H1 (cell line): ENCODE measurements around the gene ADCY2. TPM values are rescaled to one million over a fixed set of nuclear protein-coding genes. Genes with fewer than 3 reads are reported as not detected.

Source experiments
- CTCF ChIA-PET: fragments of 300-600 bp; sonication (Branson Sonifier 250); formaldehyde crosslinking; loops from one replicate; lab custom pipeline; 2021; ENCODE audit not compliant: partially characterized antibody; lab: Charles Lee
- POLR2A ChIA-PET: fragments of 300-600 bp; sonication (Branson Sonifier 250); formaldehyde crosslinking; loops from one replicate; lab custom pipeline; 2021; ENCODE audit warnings: inconsistent platforms; ENCODE audit not compliant: partially characterized antibody; lab: Charles Lee
- DNase-seq, 2 experiments: peaks; one replicate each; pipeline versions ENCODE4 v3.0.0 to v3.0.0-alpha.2; 2010 to 2022; ENCODE audit warnings: low spot score in 2 of 2, low read depth in 1 of 2, mixed read lengths in 1 of 2
- FAIRE-seq: peaks from 2 replicates; lab custom pipeline; 2011; peaks lifted over from hg19 to GRCh38; lab: Jason Lieb, UNC
- H2AFZ ChIP-seq: 2 replicates; pipeline ENCODE4 v1.8.1; 2012; ENCODE audit warnings: low read length, inconsistent platforms
- H2AK5ac ChIP-seq: 2 replicates; pipeline ENCODE4 v1.6.1; 2013; ENCODE audit warnings: low read depth, low read length
- H2BK120ac ChIP-seq: replicated peaks from 2 replicates; pipeline ENCODE3; 2013; ENCODE audit warnings: low read depth, low read length, inconsistent platforms
- H2BK12ac ChIP-seq: 2 replicates; pipeline ENCODE4 v1.6.1; 2013; ENCODE audit warnings: low read depth, low read length
- H2BK15ac ChIP-seq: 2 replicates; pipeline ENCODE4 v1.6.1; 2013; ENCODE audit warnings: low read length
- H2BK20ac ChIP-seq: 2 replicates; pipeline ENCODE4 v1.6.1; 2013; ENCODE audit warnings: low read length
- H2BK5ac ChIP-seq: 2 replicates; pipeline ENCODE4 v1.6.1; 2013; ENCODE audit warnings: low read depth, low read length
- H3K14ac ChIP-seq: 2 replicates; pipeline ENCODE4 v1.6.1; 2013; ENCODE audit warnings: inconsistent platforms; ENCODE audit not compliant: insufficient read length
- H3K18ac ChIP-seq: 2 replicates; pipeline ENCODE4 v1.6.1; 2013; ENCODE audit warnings: low read length; ENCODE audit errors: extremely low read depth
- H3K23ac ChIP-seq: 2 replicates; pipeline ENCODE4 v1.6.1; 2013; ENCODE audit warnings: inconsistent platforms; ENCODE audit not compliant: insufficient read length
- H3K23me2 ChIP-seq: 2 replicates; pipeline ENCODE4 v1.6.1; 2013; ENCODE audit warnings: low read depth, low read length
- H3K27ac ChIP-seq: 2 replicates; pipeline ENCODE4 v1.6.1; 2011; ENCODE audit warnings: low read depth, low read length, inconsistent platforms
- H3K27me3 ChIP-seq, 4 experiments: replicated peaks in 1 of 4; 1 replicate in 1 of 4; 2 replicates in 3 of 4; pipeline versions ENCODE4 v1.6.1 to v1.8.1; 2011 to 2013; ENCODE audit warnings: low read length in 3 of 4, mild to moderate bottlenecking in 3 of 4, inconsistent platforms in 2 of 4, mixed read lengths in 2 of 4, moderate library complexity in 1 of 4; ENCODE audit not compliant: control insufficient read depth in 3 of 4, insufficient read depth in 3 of 4; ENCODE audit errors: extremely low read depth in 1 of 4
- H3K36me3 ChIP-seq, 4 experiments: 2 replicates each; pipeline versions ENCODE4 v1.6.1 to v1.8.1; 2011 to 2013; ENCODE audit warnings: mild to moderate bottlenecking in 4 of 4, low read length in 3 of 4, moderate library complexity in 2 of 4, control low read depth in 1 of 4, inconsistent platforms in 1 of 4; ENCODE audit not compliant: insufficient read depth in 4 of 4, control insufficient read depth in 2 of 4
- H3K4ac ChIP-seq: replicated peaks from 2 replicates; pipeline ENCODE3; 2013; ENCODE audit warnings: low read length, low read depth, mixed read lengths, inconsistent platforms; ENCODE audit not compliant: insufficient read length
- H3K4me1 ChIP-seq, 4 experiments: replicated peaks in 1 of 4; 1 replicate in 1 of 4; 2 replicates in 3 of 4; pipeline versions ENCODE4 v1.6.1 to v1.8.1; 2011 to 2013; ENCODE audit warnings: low read length in 3 of 4, inconsistent platforms in 2 of 4, mixed read lengths in 1 of 4; ENCODE audit not compliant: insufficient read depth in 4 of 4, control insufficient read depth in 3 of 4
- H3K4me2 ChIP-seq, 2 experiments: 2 replicates each; pipeline versions ENCODE4 v1.6.1 to v1.8.1; 2011 to 2013; ENCODE audit warnings: low read depth in 2 of 2, low read length in 2 of 2, control low read depth in 1 of 2, inconsistent platforms in 1 of 2, mild to moderate bottlenecking in 1 of 2; ENCODE audit not compliant: insufficient read depth in 1 of 2
- H3K4me3 ChIP-seq, 4 experiments: fragments of 200-600, 300-600 bp in 1 of 4; sonication (generic), shearing (Covaris generic), sonication (Bioruptor Twin) in 1 of 4; 2 replicates each; pipeline versions ENCODE4 v1.5.1 to v1.8.1; 2011 to 2016; ENCODE audit warnings: low read length in 4 of 4, low read depth in 3 of 4, control low read depth in 2 of 4, inconsistent platforms in 2 of 4, mild to moderate bottlenecking in 2 of 4, mixed read lengths in 1 of 4, moderate library complexity in 1 of 4; ENCODE audit not compliant: insufficient read depth in 2 of 4; ENCODE audit errors: extremely low read depth in 1 of 4
- H3K56ac ChIP-seq: replicated peaks from 2 replicates; pipeline ENCODE3; 2013; ENCODE audit warnings: low read depth, mild to moderate bottlenecking, mixed read lengths, low read length, inconsistent platforms; ENCODE audit not compliant: insufficient read length
- H3K79me1 ChIP-seq: 2 replicates; pipeline ENCODE4 v1.6.1; 2013; ENCODE audit warnings: low read depth, low read length, control low read depth
- H3K79me2 ChIP-seq, 2 experiments: 2 replicates each; pipeline versions ENCODE4 v1.6.1 to v1.8.1; 2012 to 2013; ENCODE audit warnings: low read length in 2 of 2, mild to moderate bottlenecking in 2 of 2, inconsistent platforms in 1 of 2; ENCODE audit not compliant: insufficient read depth in 2 of 2, control insufficient read depth in 1 of 2
- H3K9ac ChIP-seq, 4 experiments: replicated peaks in 1 of 4; 1 replicate in 1 of 4; 2 replicates in 3 of 4; pipeline versions ENCODE4 v1.6.1 to v1.8.1; 2011 to 2013; ENCODE audit warnings: low read depth in 3 of 4, low read length in 3 of 4, control low read depth in 2 of 4, mild to moderate bottlenecking in 2 of 4, moderate library complexity in 2 of 4, inconsistent platforms in 1 of 4; ENCODE audit errors: extremely low read depth in 1 of 4
- H3K9me3 ChIP-seq, 2 experiments: 2 replicates each; pipeline versions ENCODE4 v1.6.1 to v1.8.1; 2012 to 2013; ENCODE audit warnings: mild to moderate bottlenecking in 2 of 2, moderate library complexity in 2 of 2, control low read depth in 1 of 2, inconsistent platforms in 1 of 2, low read depth in 1 of 2, low read length in 1 of 2, mixed read lengths in 1 of 2; ENCODE audit not compliant: insufficient read depth in 2 of 2
- H4K20me1 ChIP-seq, 2 experiments: replicated peaks in 1 of 2; 2 replicates each; pipeline versions ENCODE3 to v1.8.1; 2011 to 2013; ENCODE audit warnings: inconsistent platforms in 2 of 2, low read length in 2 of 2, mild to moderate bottlenecking in 1 of 2; ENCODE audit not compliant: insufficient read depth in 2 of 2, control insufficient read depth in 1 of 2
- H4K5ac ChIP-seq: 2 replicates; pipeline ENCODE4 v1.6.1; 2013; ENCODE audit warnings: low read length, low read depth, mixed read lengths, inconsistent platforms; ENCODE audit not compliant: insufficient read length
- H4K8ac ChIP-seq: 2 replicates; pipeline ENCODE4 v1.8.0; 2013; ENCODE audit warnings: mild to moderate bottlenecking, moderate library complexity, low read length, inconsistent platforms; ENCODE audit not compliant: insufficient read depth; ENCODE audit errors: extremely low read depth
- H4K91ac ChIP-seq: replicated peaks from 2 replicates; pipeline ENCODE3; 2013; ENCODE audit warnings: low read length, mixed read lengths, inconsistent platforms; ENCODE audit not compliant: insufficient read length
- CHD2 ChIP-seq: IDR thresholded peaks from 2 replicates; pipeline ENCODE4 v1.6.1; 2012; ENCODE audit warnings: low read length, improper control_type of control experiment
- FOSL1 ChIP-seq: IDR thresholded peaks from 2 replicates; pipeline ENCODE4 v1.6.1; 2011; ENCODE audit warnings: mild to moderate bottlenecking, low read depth, low read length, moderate library complexity; ENCODE audit not compliant: insufficient read depth
- GABPA ChIP-seq: IDR thresholded peaks from 2 replicates; pipeline ENCODE4 v1.6.1; 2011; ENCODE audit warnings: mild to moderate bottlenecking, low read length, moderate library complexity, borderline replicate concordance; ENCODE audit not compliant: insufficient read depth
- HDAC2 ChIP-seq, 2 experiments: fragments of 300-600 bp in 1 of 2; sonication (generic) in 1 of 2; IDR thresholded peaks; 2 replicates each; pipeline ENCODE4 v1.6.1; 2011 to 2012; ENCODE audit warnings: low read depth in 2 of 2, low read length in 2 of 2, mild to moderate bottlenecking in 2 of 2, moderate library complexity in 2 of 2, borderline replicate concordance in 1 of 2, inconsistent platforms in 1 of 2
- NRF1 ChIP-seq: IDR thresholded peaks from 2 replicates; pipeline ENCODE4 v1.6.1; 2011; ENCODE audit warnings: mild to moderate bottlenecking, low read depth, low read length, improper control_type of control experiment
- POLR2AphosphoS5 ChIP-seq: IDR thresholded peaks from 2 replicates; pipeline ENCODE4 v1.6.1; 2011; ENCODE audit warnings: low read depth, low read length
- RAD21 ChIP-seq, 2 experiments: IDR thresholded peaks in 1 of 2; conservative IDR thresholded peaks in 1 of 2; 2 replicates each; pipeline ENCODE4 v1.6.1; 2011; ENCODE audit warnings: low read depth in 2 of 2, low read length in 2 of 2, improper control_type of control experiment in 1 of 2, inconsistent platforms in 1 of 2, mild to moderate bottlenecking in 1 of 2, moderate library complexity in 1 of 2
- RNF2 ChIP-seq: fragments of 200-900, 300-1000 bp; sonication (generic); IDR thresholded peaks from 2 replicates; pipeline ENCODE4 v1.7.1; 2016; ENCODE audit warnings: borderline replicate concordance, low read depth, mild to moderate bottlenecking, antibody characterized with exemption, low read length; ENCODE audit not compliant: poor library complexity, severe bottlenecking; ENCODE audit errors: missing control alignments
- SAP30 ChIP-seq: fragments of 300-600 bp; sonication (generic); IDR thresholded peaks from 2 replicates; pipeline ENCODE4 v1.7.1; 2012; ENCODE audit warnings: low read length, moderate library complexity, mild to moderate bottlenecking, inconsistent platforms; ENCODE audit not compliant: insufficient read depth, insufficient replicate concordance
- WGBS, 2 experiments: shearing (Covaris generic) in 1 of 2; methylation state at CpG; one replicate each; pipeline versions ENCODE4 v1.1.6 to v1.1.7; 2013 to 2015; ENCODE audit warnings: low lambda C conversion rate in 2 of 2, mixed read lengths in 2 of 2, inconsistent platforms in 1 of 2, low coverage in 1 of 2, missing lambda C conversion rate in 1 of 2; ENCODE audit not compliant: insufficient replicate concordance in 2 of 2, insufficient coverage in 1 of 2, insufficient read length in 1 of 2; ENCODE audit errors: extremely low coverage in 1 of 2, missing lambda C conversion rate in 1 of 2; 5-methylcytosine and 5-hydroxymethylcytosine counted together
- polyA plus RNA-seq, 7 experiments: library from polyadenylated mRNA; depleted of rRNA in 3 of 7; stranded (reverse) in 5 of 7; unstranded in 2 of 7; fragments of >200 nt in 5 of 7; fragments of 200-250 nt in 2 of 7; gene quantifications; 1 replicate in 5 of 7; 2 replicates in 1 of 7; 4 replicates in 1 of 7; pipeline versions ENCODE4 v1.2.1 to v1.2.3, GENCODE V29; 2011 to 2013; ENCODE audit warnings: missing spikeins in 2 of 7, mixed read lengths in 2 of 7
- total RNA-seq: library from RNA; stranded (reverse); fragmentation: NEBNext Ultra II Directional; extraction: Animal tissue kit (Norgen Biotek cat#: 25700); gene quantifications from 2 replicates; pipeline ENCODE4 v1.2.1, GENCODE V29; 2021

ADCY2 gene
- total and polyA plus RNA-seq, 2 of the 8 experiments (the other 6 are each of a cell fraction or from before 2014, with no cell fraction given) = 35.8 to 122 TPM

- DNase-seq (no peak), FAIRE-seq (no peak)
- H3K36me3 ChIP-seq = no peaks in the 10 kb centered on the region
- no peak overlapping the region for H3K4ac ChIP-seq
- H3K79me1 ChIP-seq = no peaks in the 10 kb centered on the region
- no peak overlapping the region for H3K9ac ChIP-seq
- no peaks in the 10 kb centered on the region for H3K9me3 ChIP-seq
- H2AFZ ChIP-seq = no peak overlapping the region
- WGBS, 2 experiments = 88% methylated on average over 1 of the region's 1 CpG; no CpG with 5 or more reads in 1 of the 2 experiments
- no peak overlapping the region for H4K5ac ChIP-seq
- no peak overlapping the region for H3K18ac ChIP-seq
- no peak overlapping the region for H4K91ac ChIP-seq
- no peak overlapping the region for H3K4me3 ChIP-seq
- no peak overlapping the region for H3K56ac ChIP-seq
- H4K8ac ChIP-seq = no peak overlapping the region
- CTCF ChIA-PET = interaction anchor here (4.0 kb wide), 1 partner anchor 10 kb away, joined by 16 read pairs; no protein-coding TSS in a partner anchor
- no peaks in the 10 kb centered on the region for H3K79me2 ChIP-seq
- no peak overlapping the region for H3K14ac ChIP-seq
- H3K27me3 ChIP-seq = no peaks in the 10 kb centered on the region
- no peak overlapping the region for H2AK5ac ChIP-seq
- no peak overlapping the region for H3K23ac ChIP-seq
- no peaks in the 10 kb centered on the region for H4K20me1 ChIP-seq
- TF ChIP-seq FOSL1 (no peak), CHD2 (no peak), POLR2AphosphoS5 (no peak), SAP30 (no peak), RNF2 (no peak), HDAC2 (IDR thresholded peaks at IDR 0.05; ENCODE audit: borderline replicate concordance in 1 of 2, low read depth in 2 of 2, low read length in 2 of 2) (no peak), NRF1 (no peak), RAD21 (IDR thresholded peaks at IDR 0.05 in 1 of 2, conservative IDR thresholded peaks at IDR 0.05 in 1 of 2; ENCODE audit: low read depth in 2 of 2, low read length in 2 of 2) (no peak), GABPA (no peak)
- H3K23me2 ChIP-seq = no peaks in the 10 kb centered on the region
- H2BK15ac ChIP-seq = no peak overlapping the region
- no peaks in the 10 kb centered on the region for H3K4me1 ChIP-seq
- H2BK20ac ChIP-seq = no peak overlapping the region
- no peak overlapping the region for H2BK5ac ChIP-seq
- no peak overlapping the region for H3K4me2 ChIP-seq
- no peak overlapping the region for H2BK12ac ChIP-seq
- POLR2A ChIA-PET = no interaction called here
- no peak overlapping the region for H3K27ac ChIP-seq
- no peak overlapping the region for H2BK120ac ChIP-seq
Observed at GRCh38 chr5:7764452-7764851, 368.5 kb downstream of the ADCY2 start.
